ENCODE data around the gene GRID1. TPM values are rescaled to one million over a fixed set of nuclear protein-coding genes. Genes with fewer than 3 reads are reported as not detected.

The GRID1 gene
- total and polyA plus RNA-seq, 8 donors: 0.31 to 8.5 (median 1.0) TPM; not detected in 1

DNA sequence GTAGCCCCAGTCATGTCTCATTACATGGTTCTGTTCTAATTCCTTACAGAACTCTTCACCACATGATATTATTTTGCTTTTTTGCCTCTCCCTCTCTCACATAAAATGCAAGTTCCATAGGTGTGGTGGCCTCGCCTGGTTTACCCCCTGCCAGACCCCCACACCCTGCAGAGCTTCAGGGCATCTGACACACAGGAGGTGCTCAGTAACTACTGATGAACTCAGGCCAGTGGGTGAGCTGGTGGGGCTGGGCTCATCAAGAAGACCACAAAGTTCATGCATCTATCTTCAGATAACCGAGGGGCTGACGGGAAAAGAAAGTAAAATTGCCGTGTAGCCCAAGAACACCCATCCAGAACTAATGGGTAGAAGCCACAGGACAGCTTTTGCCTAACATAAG lies 253.1 kb downstream of the GRID1 start:
- Histone ChIP-seq H3K27me3 (no peaks in the 10 kb centered on the region), H3K27ac (no peak overlapping the region), H3K4me3 (no peak overlapping the region), H3K4me1 (no peaks in the 10 kb centered on the region), H3K9me3 (no peaks in the 10 kb centered on the region), H3K36me3 (no peaks in the 10 kb centered on the region)
- DNase-seq: no peak
- intact Hi-C loops (cut with DNase I; ENCODE audit: low total_unique reads): no loop called here
- 73 to 93% (median 87%) methylated on average over 4 of the region's 4 CpGs for WGBS, 5 donors
- TF ChIP-seq POLR2A (IDR thresholded peaks at IDR 0.05) (no peak), POLR2AphosphoS5 (IDR thresholded peaks at IDR 0.05) (no peak), EP300 (IDR thresholded peaks at IDR 0.05) (no peak)
- TF ChIP-seq, protein P1, sequence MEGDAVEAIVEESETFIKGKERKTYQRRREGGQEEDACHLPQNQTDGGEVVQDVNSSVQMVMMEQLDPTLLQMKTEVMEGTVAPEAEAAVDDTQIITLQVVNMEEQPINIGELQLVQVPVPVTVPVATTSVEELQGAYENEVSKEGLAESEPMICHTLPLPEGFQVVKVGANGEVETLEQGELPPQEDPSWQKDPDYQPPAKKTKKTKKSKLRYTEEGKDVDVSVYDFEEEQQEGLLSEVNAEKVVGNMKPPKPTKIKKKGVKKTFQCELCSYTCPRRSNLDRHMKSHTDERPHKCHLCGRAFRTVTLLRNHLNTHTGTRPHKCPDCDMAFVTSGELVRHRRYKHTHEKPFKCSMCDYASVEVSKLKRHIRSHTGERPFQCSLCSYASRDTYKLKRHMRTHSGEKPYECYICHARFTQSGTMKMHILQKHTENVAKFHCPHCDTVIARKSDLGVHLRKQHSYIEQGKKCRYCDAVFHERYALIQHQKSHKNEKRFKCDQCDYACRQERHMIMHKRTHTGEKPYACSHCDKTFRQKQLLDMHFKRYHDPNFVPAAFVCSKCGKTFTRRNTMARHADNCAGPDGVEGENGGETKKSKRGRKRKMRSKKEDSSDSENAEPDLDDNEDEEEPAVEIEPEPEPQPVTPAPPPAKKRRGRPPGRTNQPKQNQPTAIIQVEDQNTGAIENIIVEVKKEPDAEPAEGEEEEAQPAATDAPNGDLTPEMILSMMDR (IDR thresholded peaks at IDR 0.05): no peak

- no peaks in the 10 kb centered on the region for H3K27me3 ChIP-seq
- TF ChIP-seq POLR2AphosphoS5 (IDR thresholded peaks at IDR 0.05) (no peak), POLR2A (IDR thresholded peaks at IDR 0.05) (no peak), EP300 (IDR thresholded peaks at IDR 0.05) (no peak)
- TF ChIP-seq, protein P1 (IDR thresholded peaks at IDR 0.05): no peak
- DNase-seq: no peak
- no peaks in the 10 kb centered on the region for H3K4me1 ChIP-seq
- no peaks in the 10 kb centered on the region for H3K36me3 ChIP-seq
- intact Hi-C loops (cut with DNase I; ENCODE audit: low total_unique reads): no loop called here
- 51 to 70% (median 58%) methylated on average over 1 of the region's 1 CpG for WGBS, 5 donors
- H3K27ac ChIP-seq: no peak overlapping the region
- no peak overlapping the region for H3K4me3 ChIP-seq
- no peaks in the 10 kb centered on the region for H3K9me3 ChIP-seq
These were observed 253.6 kb downstream of the GRID1 start for GRCh38 chr10:86113044-86113443.

- Histone ChIP-seq H3K9me3 (no peaks in the 10 kb centered on the region), H3K4me3 (no peak overlapping the region), H3K27me3 (no peaks in the 10 kb centered on the region), H3K27ac (no peak overlapping the region), H3K4me1 (no peaks in the 10 kb centered on the region), H3K36me3 (no peaks in the 10 kb centered on the region)
- TF ChIP-seq EP300 (IDR thresholded peaks at IDR 0.05) (no peak), POLR2A (IDR thresholded peaks at IDR 0.05) (no peak), POLR2AphosphoS5 (IDR thresholded peaks at IDR 0.05) (no peak)
- TF ChIP-seq, protein P1 (IDR thresholded peaks at IDR 0.05): no peak
- no peak for DNase-seq
- WGBS, 5 donors: 58 to 75% (median 66%) methylated on average over 5 of the region's 5 CpGs
- intact Hi-C loops (cut with DNase I; ENCODE audit: low total_unique reads): no loop called here
These were observed 254.6 kb downstream of the GRID1 start for GRCh38 chr10:86111902-86112545.

GRCh38 chr10:86110156-86110786 lies 256.3 kb downstream of the GRID1 start:
- no peaks in the 10 kb centered on the region for H3K9me3 ChIP-seq
- TF ChIP-seq, protein P1 (IDR thresholded peaks at IDR 0.05): no peak
- TF ChIP-seq POLR2AphosphoS5 (IDR thresholded peaks at IDR 0.05) (no peak), EP300 (IDR thresholded peaks at IDR 0.05) (no peak), POLR2A (IDR thresholded peaks at IDR 0.05) (no peak)
- no peaks in the 10 kb centered on the region for H3K4me1 ChIP-seq
- no peaks in the 10 kb centered on the region for H3K36me3 ChIP-seq
- DNase-seq: no peak
- H3K27ac ChIP-seq: no peak overlapping the region
- H3K27me3 ChIP-seq: no peaks in the 10 kb centered on the region
- H3K4me3 ChIP-seq: no peak overlapping the region
- 78 to 83% (median 81%) methylated on average over 6 of the region's 6 CpGs for WGBS, 5 donors
- intact Hi-C loops (cut with DNase I; ENCODE audit: low total_unique reads): no loop called here
